OCI-LY3 (cell line): ENCODE results near the gene MAGI2.

Experiments
- CTCF ChIP-seq: fragments of 200-600, 300-600 bp; sonication (generic); IDR thresholded peaks from 2 replicates; pipeline ENCODE4 v1.5.1; 2014; ENCODE audit warnings: antibody characterized with exemption, low read length, low read depth
- EZH2phosphoT487 ChIP-seq: fragments of 200-600 bp; shearing (Covaris generic); IDR thresholded peaks from 2 replicates; pipeline ENCODE4 v1.6.1; 2018; ENCODE audit warnings: antibody characterized with exemption, mixed run types, low read depth

DNA sequence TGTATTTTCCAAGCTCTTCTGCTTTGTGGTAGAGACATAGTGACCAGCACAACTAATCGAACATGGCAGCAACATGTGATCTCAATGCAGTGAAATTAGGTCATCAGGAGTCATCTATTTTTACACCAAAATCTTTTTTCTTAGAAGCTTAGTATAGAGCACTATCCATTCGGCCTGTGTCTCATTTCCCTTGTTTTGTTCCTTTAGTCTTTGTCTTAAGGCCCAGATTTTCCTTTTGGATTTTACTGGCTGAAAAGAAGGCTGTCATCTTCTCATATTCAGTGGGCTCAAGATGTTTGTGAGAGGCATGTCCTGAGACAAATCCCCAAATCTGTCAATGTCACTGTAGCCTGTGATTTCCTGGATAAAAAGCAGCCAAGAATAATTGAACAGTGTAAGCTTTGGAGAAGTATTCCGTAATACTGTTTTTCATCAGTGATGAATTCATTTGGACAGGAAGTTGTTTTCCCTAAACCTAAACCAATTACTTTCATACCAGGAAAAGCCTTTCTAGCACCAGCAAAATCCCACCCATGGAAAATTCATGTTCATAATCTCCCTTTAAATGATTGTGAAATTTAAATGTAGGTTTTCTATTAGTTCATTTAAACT, 55.2 kb downstream of the MAGI2 start:
- TF ChIP-seq CTCF, result no peak
- TF ChIP-seq EZH2phosphoT487, result no peak
